CD8-positive, alpha-beta memory T cell (primary cell): ENCODE results near the gene RNLS. TPM values are rescaled to one million over a fixed set of nuclear protein-coding genes. Genes with fewer than 3 reads are reported as not detected.

Source experiments
- CTCF ChIA-PET: fragments of 350-600 bp; sonication (Branson Sonifier 250); formaldehyde crosslinking; loops from one replicate; lab custom pipeline; 2021; ENCODE audit warnings: antibody characterized with exemption; lab: Charles Lee
- POLR2A ChIA-PET: fragments of 350-600 bp; sonication (Branson Sonifier 250); formaldehyde crosslinking; loops from one replicate; lab custom pipeline; 2021; ENCODE audit warnings: antibody characterized with exemption; lab: Charles Lee
- DNase-seq, 5 donors: peaks; one replicate each; pipeline versions ENCODE4 v3.0.0 to v3.0.0-alpha.2; 2020 to 2022; ENCODE audit warnings: mixed read lengths in 1 of 5
- H3K27ac ChIP-seq: one replicate; pipeline ENCODE4 v1.7.0; 2013; ENCODE audit warnings: low read depth, mild to moderate bottlenecking, low read length, moderate library complexity
- H3K27me3 ChIP-seq: 2 replicates; pipeline ENCODE4 v1.7.0; 2013; ENCODE audit warnings: low read length, mild to moderate bottlenecking; ENCODE audit not compliant: insufficient read depth, poor library complexity, severe bottlenecking
- H3K36me3 ChIP-seq: 2 replicates; pipeline ENCODE4 v1.7.0; 2013; ENCODE audit warnings: mild to moderate bottlenecking, low read length, moderate library complexity; ENCODE audit not compliant: insufficient read depth
- H3K4me1 ChIP-seq: 2 replicates; pipeline ENCODE4 v1.7.0; 2013; ENCODE audit warnings: mild to moderate bottlenecking, low read length, moderate library complexity; ENCODE audit not compliant: insufficient read depth
- H3K4me3 ChIP-seq: 2 replicates; pipeline ENCODE4 v1.7.0; 2013; ENCODE audit warnings: mild to moderate bottlenecking, low read length
- H3K9me3 ChIP-seq: 2 replicates; pipeline ENCODE4 v1.7.0; 2013; ENCODE audit warnings: mild to moderate bottlenecking, low read length
- H3K27ac Mint-ChIP-seq, 8 donors: one replicate each; pipeline ENCODE4 v1.8.0; 2020 to 2021; ENCODE audit warnings: mixed read lengths in 8 of 8, mild to moderate bottlenecking in 6 of 8, inconsistent platforms in 3 of 8, moderate library complexity in 3 of 8
- H3K27me3 Mint-ChIP-seq, 2 donors: one replicate each; pipeline ENCODE4 v1.8.0; 2020 to 2021; ENCODE audit warnings: mixed read lengths in 2 of 2, mild to moderate bottlenecking in 1 of 2, moderate library complexity in 1 of 2
- H3K36me3 Mint-ChIP-seq, 3 donors: one replicate each; pipeline ENCODE4 v1.8.0; 2020 to 2021; ENCODE audit warnings: mixed read lengths in 3 of 3, inconsistent platforms in 1 of 3, mild to moderate bottlenecking in 1 of 3
- H3K4me1 Mint-ChIP-seq, 3 donors: one replicate each; pipeline ENCODE4 v1.8.0; 2020 to 2021; ENCODE audit warnings: mixed read lengths in 3 of 3, inconsistent platforms in 1 of 3, mild to moderate bottlenecking in 1 of 3
- H3K4me3 Mint-ChIP-seq, 7 donors: one replicate each; pipeline ENCODE4 v1.8.0; 2020 to 2021; ENCODE audit warnings: mixed read lengths in 7 of 7, mild to moderate bottlenecking in 6 of 7, moderate library complexity in 4 of 7, inconsistent platforms in 2 of 7
- H3K9me3 Mint-ChIP-seq, 5 donors: one replicate each; pipeline ENCODE4 v1.8.0; 2020 to 2022; ENCODE audit warnings: mixed read lengths in 5 of 5, mild to moderate bottlenecking in 3 of 5, moderate library complexity in 2 of 5, inconsistent platforms in 1 of 5
- polyA plus RNA-seq: library from polyadenylated mRNA; unstranded; fragments of 300-500 nt; fragmentation: Illumina TruSeq; gene quantifications from one replicate; pipeline ENCODE4 v1.2.3, GENCODE V29; 2021
- total RNA-seq, 2 experiments: library from RNA; stranded (reverse); gene quantifications; one replicate each; pipeline ENCODE4 v1.2.3, GENCODE V29; 2021

The RNLS gene
- total and polyA plus RNA-seq, 3 experiments from 2014 or later: 4.0 to 7.0 (median 4.6) TPM

- H3K27me3 Mint-ChIP-seq: peaks cover 1 to 6% of the 10 kb centered on the region in 2 donors
- H3K4me3 Mint-ChIP-seq: no peak overlapping the region
- Histone ChIP-seq H3K27me3 (no peaks in the 10 kb centered on the region), H3K36me3 (no peaks in the 10 kb centered on the region), H3K9me3 (no peaks in the 10 kb centered on the region), H3K27ac (no peak overlapping the region), H3K4me3 (no peak overlapping the region), H3K4me1 (no peaks in the 10 kb centered on the region)
- no peak for DNase-seq
- H3K27ac Mint-ChIP-seq: peak overlapping the region in 1 of 8 donors; percentile 64
- no peaks in the 10 kb centered on the region for H3K36me3 Mint-ChIP-seq
- H3K4me1 Mint-ChIP-seq: no peaks in the 10 kb centered on the region
- CTCF ChIA-PET: no interaction called here
- POLR2A ChIA-PET: no interaction called here
- H3K9me3 Mint-ChIP-seq: no peaks in the 10 kb centered on the region
Observed at GRCh38 chr10:88528201-88528600, 54.9 kb downstream of the RNLS start.

GRCh38 chr10:88527245-88527644, 55.9 kb downstream of the RNLS start:
- Histone ChIP-seq H3K27ac (no peak overlapping the region), H3K27me3 (no peaks in the 10 kb centered on the region), H3K36me3 (no peaks in the 10 kb centered on the region), H3K4me1 (no peaks in the 10 kb centered on the region), H3K4me3 (no peak overlapping the region), H3K9me3 (no peaks in the 10 kb centered on the region)
- peaks cover 1 to 6% of the 10 kb centered on the region in 2 donors for H3K27me3 Mint-ChIP-seq
- H3K27ac Mint-ChIP-seq: peak overlapping the region in 1 of 8 donors; percentile 22
- ChIA-PET POLR2A (no interaction called here), CTCF (no interaction called here)
- H3K4me3 Mint-ChIP-seq: no peak overlapping the region
- no peaks in the 10 kb centered on the region for H3K9me3 Mint-ChIP-seq
- no peaks in the 10 kb centered on the region for H3K36me3 Mint-ChIP-seq
- H3K4me1 Mint-ChIP-seq: no peaks in the 10 kb centered on the region
- no peak for DNase-seq

GRCh38 chr10:88526501-88527105, 56.5 kb downstream of the RNLS start:
- POLR2A ChIA-PET: no interaction called here
- Histone ChIP-seq H3K4me1 (no peaks in the 10 kb centered on the region), H3K4me3 (no peak overlapping the region), H3K9me3 (no peaks in the 10 kb centered on the region), H3K27ac (no peak overlapping the region), H3K36me3 (no peaks in the 10 kb centered on the region), H3K27me3 (no peaks in the 10 kb centered on the region)
- DNase-seq: no peak
- no peaks in the 10 kb centered on the region for H3K4me1 Mint-ChIP-seq
- H3K9me3 Mint-ChIP-seq: no peaks in the 10 kb centered on the region
- no peaks in the 10 kb centered on the region for H3K36me3 Mint-ChIP-seq
- H3K27ac Mint-ChIP-seq: no peak overlapping the region
- H3K27me3 Mint-ChIP-seq: peaks cover 1 to 5% of the 10 kb centered on the region in 2 donors
- CTCF ChIA-PET: no interaction called here
- H3K4me3 Mint-ChIP-seq: no peak overlapping the region

GRCh38 chr10:88525371-88526069, 57.6 kb downstream of the RNLS start:
- Mint-ChIP-seq H3K4me3 (no peak overlapping the region), H3K36me3 (no peaks in the 10 kb centered on the region), H3K9me3 (no peaks in the 10 kb centered on the region), H3K27me3 (peaks cover 0 to 1% of the 10 kb centered on the region in 2 donors), H3K27ac (no peak overlapping the region), H3K4me1 (no peaks in the 10 kb centered on the region)
- Histone ChIP-seq H3K4me3 (no peak overlapping the region), H3K36me3 (no peaks in the 10 kb centered on the region), H3K27me3 (no peaks in the 10 kb centered on the region), H3K27ac (no peak overlapping the region), H3K9me3 (no peaks in the 10 kb centered on the region), H3K4me1 (no peaks in the 10 kb centered on the region)
- ChIA-PET POLR2A (no interaction called here), CTCF (no interaction called here)
- no peak for DNase-seq

- POLR2A ChIA-PET: no interaction called here
- Histone ChIP-seq H3K27me3 (no peaks in the 10 kb centered on the region), H3K9me3 (no peaks in the 10 kb centered on the region), H3K36me3 (no peaks in the 10 kb centered on the region), H3K27ac (no peak overlapping the region), H3K4me3 (no peak overlapping the region), H3K4me1 (no peaks in the 10 kb centered on the region)
- Mint-ChIP-seq H3K9me3 (no peaks in the 10 kb centered on the region), H3K36me3 (no peaks in the 10 kb centered on the region), H3K27ac (no peak overlapping the region), H3K4me3 (no peak overlapping the region), H3K4me1 (no peaks in the 10 kb centered on the region), H3K27me3 (peaks cover 0 to 1% of the 10 kb centered on the region in 2 donors)
- CTCF ChIA-PET: no interaction called here
- no peak for DNase-seq
Observed at GRCh38 chr10:88523739-88524400, 59.2 kb downstream of the RNLS start.

- H3K4me1 Mint-ChIP-seq: no peaks in the 10 kb centered on the region
- Histone ChIP-seq H3K4me1 (no peaks in the 10 kb centered on the region), H3K9me3 (no peaks in the 10 kb centered on the region), H3K4me3 (no peak overlapping the region), H3K36me3 (no peaks in the 10 kb centered on the region), H3K27me3 (no peaks in the 10 kb centered on the region), H3K27ac (no peak overlapping the region)
- CTCF ChIA-PET: no interaction called here
- POLR2A ChIA-PET: no interaction called here
- no peak for DNase-seq
- H3K9me3 Mint-ChIP-seq: no peaks in the 10 kb centered on the region
- H3K36me3 Mint-ChIP-seq: no peaks in the 10 kb centered on the region
- H3K27me3 Mint-ChIP-seq: peaks cover 0 to 1% of the 10 kb centered on the region in 2 donors
- no peak overlapping the region for H3K27ac Mint-ChIP-seq
- no peak overlapping the region for H3K4me3 Mint-ChIP-seq
Observed at GRCh38 chr10:88522715-88523114, 60.4 kb downstream of the RNLS start.

- H3K27ac ChIP-seq: no peak overlapping the region
- H3K27me3 Mint-ChIP-seq: no peaks in the 10 kb centered on the region
- no peak overlapping the region for H3K27ac Mint-ChIP-seq
- no peaks in the 10 kb centered on the region for H3K36me3 Mint-ChIP-seq
- no peak overlapping the region for H3K4me3 ChIP-seq
- H3K4me1 ChIP-seq: no peaks in the 10 kb centered on the region
- no peaks in the 10 kb centered on the region for H3K4me1 Mint-ChIP-seq
- no peaks in the 10 kb centered on the region for H3K9me3 ChIP-seq
- DNase-seq: no peak
- no peak overlapping the region for H3K4me3 Mint-ChIP-seq
- H3K27me3 ChIP-seq: no peaks in the 10 kb centered on the region
- no peaks in the 10 kb centered on the region for H3K9me3 Mint-ChIP-seq
- ChIA-PET CTCF (no interaction called here), POLR2A (no interaction called here)
- H3K36me3 ChIP-seq: no peaks in the 10 kb centered on the region
Observed at GRCh38 chr10:88521791-88522190, 61.3 kb downstream of the RNLS start.

- Histone ChIP-seq H3K27ac (no peak overlapping the region), H3K27me3 (no peaks in the 10 kb centered on the region), H3K9me3 (no peaks in the 10 kb centered on the region), H3K36me3 (no peaks in the 10 kb centered on the region), H3K4me3 (no peak overlapping the region), H3K4me1 (no peaks in the 10 kb centered on the region)
- no peaks in the 10 kb centered on the region for H3K36me3 Mint-ChIP-seq
- H3K9me3 Mint-ChIP-seq: no peaks in the 10 kb centered on the region
- H3K27ac Mint-ChIP-seq: no peak overlapping the region
- no peaks in the 10 kb centered on the region for H3K4me1 Mint-ChIP-seq
- H3K27me3 Mint-ChIP-seq: no peaks in the 10 kb centered on the region
- DNase-seq: no peak
- POLR2A ChIA-PET: no interaction called here
- H3K4me3 Mint-ChIP-seq: no peak overlapping the region
- CTCF ChIA-PET: no interaction called here
Observed at GRCh38 chr10:88515235-88515634, 67.9 kb downstream of the RNLS start.
